Karpas-422 (cell line): ENCODE measurements around the gene ZNF443. TPM values are rescaled to one million over a fixed set of nuclear protein-coding genes. Genes with fewer than 3 reads are reported as not detected.
"Not testable (repeated sequence)": the region's sequence is repeated elsewhere in the genome, so short reads cannot be mapped to it uniquely, and the experiment has no call there.

Experiments used
- DNase-seq: peaks from one replicate; pipeline ENCODE4 v3.0.0-alpha.2; 2015
- H2AFZ ChIP-seq: fragments of 200-600 bp; sonication (generic); 2 replicates; pipeline ENCODE4 v1.6.1; 2014; ENCODE audit warnings: antibody characterized with exemption, low read length, mixed read lengths
- H3K27ac ChIP-seq: fragments of 200-600 bp; sonication (generic); 2 replicates; pipeline ENCODE4 v1.5.1; 2014; ENCODE audit warnings: mild to moderate bottlenecking, low read length, moderate library complexity
- H3K27me3 ChIP-seq: fragments of 200-600 bp; sonication (generic); 2 replicates; pipeline ENCODE4 v1.6.1; 2014; ENCODE audit warnings: low read length, mixed read lengths
- H3K36me3 ChIP-seq: fragments of 200-600 bp; sonication (generic); 2 replicates; pipeline ENCODE4 v1.6.1; 2014; ENCODE audit warnings: low read length, mixed read lengths; ENCODE audit not compliant: insufficient read depth
- H3K4me1 ChIP-seq: fragments of 200-600 bp; sonication (generic); 2 replicates; pipeline ENCODE4 v1.6.1; 2014; ENCODE audit warnings: mild to moderate bottlenecking, low read length, mixed read lengths
- H3K4me2 ChIP-seq: fragments of 200-600 bp; sonication (generic); 2 replicates; pipeline ENCODE4 v1.6.1; 2014; ENCODE audit warnings: low read length, low read depth, mild to moderate bottlenecking; ENCODE audit not compliant: poor library complexity, severe bottlenecking
- H3K4me3 ChIP-seq: fragments of 200-600 bp; sonication (generic); 2 replicates; pipeline ENCODE4 v1.5.1; 2014; ENCODE audit warnings: mild to moderate bottlenecking, antibody characterized with exemption, low read length, mixed read lengths
- H3K79me2 ChIP-seq: fragments of 200-600 bp; sonication (generic); 2 replicates; pipeline ENCODE4 v1.6.1; 2014; ENCODE audit warnings: mild to moderate bottlenecking, low read length, mixed read lengths
- H3K9ac ChIP-seq: fragments of 200-600 bp; sonication (generic); 2 replicates; pipeline ENCODE4 v1.6.0; 2014; ENCODE audit warnings: low read length
- H3K9me2 ChIP-seq: fragments of 200-600 bp; sonication (generic), shearing (Covaris generic); replicated peaks from 2 replicates; pipeline ENCODE4 v1.6.0; 2014; ENCODE audit warnings: mild to moderate bottlenecking, low read length, moderate library complexity; ENCODE audit not compliant: insufficient read depth
- H3K9me3 ChIP-seq: fragments of 300-700, 200-600 bp; sonication (generic); 2 replicates; pipeline ENCODE4 v1.6.1; 2014; ENCODE audit warnings: low read length, mixed read lengths
- H4K20me1 ChIP-seq: fragments of 200-600 bp; sonication (generic); 2 replicates; pipeline ENCODE4 v1.6.1; 2014; ENCODE audit warnings: mild to moderate bottlenecking, antibody characterized with exemption, low read length, low read depth; ENCODE audit not compliant: insufficient read depth
- total RNA-seq: library from RNA; depleted of rRNA; stranded (reverse); fragments of >200 nt; shearing (Covaris generic); gene quantifications from 2 replicates; pipeline ENCODE4 v1.2.3, GENCODE V29; 2014; ENCODE audit warnings: low replicate concordance; rRNA removed

The ZNF443 gene
- total RNA-seq, 1 experiment from 2014 or later, result 4.0 TPM

GRCh38 chr19:12400633-12401502 is 40.0 kb downstream of the ZNF443 start, which contains the start of gene ZNF799:
TSS of gene ZNF799 (minus strand) at chr19:12401271. CDS start at chr19:12401070, 201 bp downstream.
- Histone ChIP-seq H3K4me1 (peaks cover 5% of the 10 kb centered on the region), H3K36me3 (peaks cover 8% of the 10 kb centered on the region), H3K9me2 (no peaks in the 10 kb centered on the region), H2AFZ (peak within 1 kb of the TSS; percentile 90; the same call in 1 of the 2 replicates), H3K79me2 (peaks cover 37% of the 10 kb centered on the region), H3K9ac (peak within 1 kb of the TSS; percentile 78), H3K9me3 (no peaks in the 10 kb centered on the region), H3K4me3 (peak within 1 kb of the TSS; percentile 79), H3K27ac (no peak within 1 kb of the TSS), H4K20me1 (no peaks in the 10 kb centered on the region), H3K27me3 (no peaks in the 10 kb centered on the region), H3K4me2 (peak within 1 kb of the TSS; percentile 77)
- DNase-seq, result peak; percentile 97

GRCh38 chr19:12399901-12400632 is 40.8 kb downstream of the ZNF443 start:
- H3K4me2 ChIP-seq, result peak overlapping the region; percentile 77
- H3K36me3 ChIP-seq, H4K20me1 ChIP-seq, H3K9me2 ChIP-seq, H3K27me3 ChIP-seq, H3K4me1 ChIP-seq, H3K27ac ChIP-seq, H3K9me3 ChIP-seq: not testable (repeated sequence)
- peak overlapping the region; percentile 78 for H3K9ac ChIP-seq
- peak; percentile 58 for DNase-seq
- peak overlapping the region; percentile 79 for H3K4me3 ChIP-seq
- peak overlapping the region; percentile 90; the same call in 1 of the 2 replicates for H2AFZ ChIP-seq
- H3K79me2 ChIP-seq, result peaks cover 42% of the 10 kb centered on the region

DNA sequence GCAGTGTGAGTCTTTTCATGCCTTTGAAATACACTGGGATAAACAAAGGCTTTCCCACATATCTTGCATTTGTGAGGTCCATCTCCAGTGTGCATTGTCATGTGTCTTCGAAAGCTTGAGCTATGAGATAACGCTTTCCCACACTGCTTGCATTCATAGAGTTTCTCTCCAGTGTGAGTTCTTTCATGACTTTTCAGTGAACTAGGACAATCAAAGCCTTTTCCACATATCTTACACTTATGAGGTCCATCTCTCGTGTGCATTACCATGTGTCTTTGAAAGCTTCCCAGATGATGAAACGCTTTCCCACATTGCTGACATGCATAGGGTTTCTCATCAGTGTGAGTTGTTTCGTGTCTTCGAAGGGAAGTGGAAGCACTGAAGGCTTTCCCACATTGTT is 49.7 kb downstream of the ZNF443 start:
- not testable (repeated sequence) for H3K27ac ChIP-seq, H3K27me3 ChIP-seq, H3K9me2 ChIP-seq, H3K4me3 ChIP-seq, H3K4me2 ChIP-seq, H4K20me1 ChIP-seq, H3K4me1 ChIP-seq, H2AFZ ChIP-seq, DNase-seq, H3K79me2 ChIP-seq, H3K9ac ChIP-seq
- Histone ChIP-seq H3K36me3 (peaks cover 61% of the 10 kb centered on the region), H3K9me3 (peaks cover 16% of the 10 kb centered on the region)

GRCh38 chr19:12386365-12386764 is 54.5 kb downstream of the ZNF443 start:
- H3K79me2 ChIP-seq, H3K9ac ChIP-seq, H3K9me2 ChIP-seq, H3K27ac ChIP-seq, H3K4me3 ChIP-seq, H2AFZ ChIP-seq, DNase-seq, H3K4me1 ChIP-seq, H3K27me3 ChIP-seq, H4K20me1 ChIP-seq, H3K4me2 ChIP-seq: not testable (repeated sequence)
- H3K9me3 ChIP-seq, result peaks cover 18% of the 10 kb centered on the region
- H3K36me3 ChIP-seq, result peaks cover 48% of the 10 kb centered on the region

DNA sequence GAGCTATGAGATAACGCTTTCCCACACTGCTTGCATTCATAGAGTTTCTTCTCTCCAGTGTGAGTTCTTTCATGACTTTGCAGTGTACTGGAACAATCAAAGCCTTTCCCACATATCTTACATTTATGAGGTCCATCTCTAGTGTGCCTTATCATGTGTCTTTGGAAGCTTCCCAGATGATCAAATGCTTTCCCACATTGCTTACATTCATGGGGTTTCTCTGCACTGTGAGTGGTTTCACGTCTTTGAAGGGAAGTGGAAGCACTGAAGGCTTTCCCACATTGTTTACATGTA is 60.4 kb downstream of the ZNF443 start:
- Histone ChIP-seq H3K27me3 (no peaks in the 10 kb centered on the region), H3K9me2 (no peaks in the 10 kb centered on the region), H4K20me1 (no peaks in the 10 kb centered on the region), H3K9me3 (peaks cover 37% of the 10 kb centered on the region), H2AFZ (no peak overlapping the region), H3K4me1 (no peaks in the 10 kb centered on the region), H3K79me2 (no peaks in the 10 kb centered on the region), H3K4me2 (no peak overlapping the region), H3K9ac (no peak overlapping the region), H3K4me3 (no peak overlapping the region), H3K36me3 (peaks cover 42% of the 10 kb centered on the region), H3K27ac (no peak overlapping the region)
- DNase-seq, result no peak

DNA sequence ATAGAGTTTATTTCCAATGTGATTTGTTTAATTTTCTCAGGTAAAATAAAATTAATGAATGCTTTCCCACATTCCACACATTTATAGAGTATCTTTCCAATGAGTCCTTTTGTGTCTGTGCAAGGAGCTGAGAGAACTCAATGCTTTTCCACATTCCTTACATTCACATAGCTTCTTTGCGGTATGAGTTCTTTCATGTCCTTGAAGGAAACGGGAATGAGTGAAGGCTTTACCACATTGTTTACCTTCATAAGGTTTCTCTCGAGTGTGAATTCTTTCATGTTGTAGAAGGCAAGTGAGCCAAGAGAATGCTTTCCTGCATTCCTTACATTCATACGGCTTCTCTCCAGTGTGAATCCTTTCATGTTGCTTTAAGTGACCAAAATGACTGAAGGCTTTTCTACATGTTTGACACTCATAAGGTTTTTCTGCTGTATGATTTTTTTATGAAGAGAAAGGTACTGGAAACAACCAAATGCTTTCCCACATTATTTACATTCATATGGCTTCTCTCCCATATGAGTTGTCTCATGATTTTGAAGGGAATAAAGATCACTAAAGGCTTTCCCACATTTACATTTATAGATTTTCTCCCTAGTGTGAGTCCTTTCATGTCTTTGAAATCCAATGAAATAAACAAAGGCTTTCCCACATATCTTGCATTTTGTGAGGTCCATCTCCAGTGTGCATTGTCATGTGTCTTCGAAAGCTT is 60.9 kb downstream of the ZNF443 start:
- no peaks in the 10 kb centered on the region for H3K27me3 ChIP-seq
- peaks cover 37% of the 10 kb centered on the region for H3K9me3 ChIP-seq
- H3K9me2 ChIP-seq, result no peaks in the 10 kb centered on the region
- no peaks in the 10 kb centered on the region for H3K4me1 ChIP-seq
- no peaks in the 10 kb centered on the region for H4K20me1 ChIP-seq
- H3K9ac ChIP-seq, result no peak overlapping the region
- H3K27ac ChIP-seq, result no peak overlapping the region
- DNase-seq, result no peak
- H3K4me3 ChIP-seq, result no peak overlapping the region
- no peak overlapping the region for H3K4me2 ChIP-seq
- H2AFZ ChIP-seq, result no peak overlapping the region
- H3K79me2 ChIP-seq, result no peaks in the 10 kb centered on the region
- H3K36me3 ChIP-seq, result peaks cover 40% of the 10 kb centered on the region

Other genes starting within 250 kb of the ZNF443 start
- gene ZNF44, start 146.1 kb downstream of the ZNF443 start, total RNA-seq, result 12.6 and 14.1 TPM in 2 replicates
- gene ZNF563, start 107.4 kb downstream of the ZNF443 start, total RNA-seq, result 4.7 and 6.2 TPM in 2 replicates
- gene ZNF442, start 75.3 kb downstream of the ZNF443 start, total RNA-seq, result 2.1 and 6.3 TPM in 2 replicates
- 5.1 TPM in 2 replicates for gene ZNF799, start 39.8 kb downstream of the ZNF443 start, total RNA-seq
- 5.7 and 10.1 TPM in 2 replicates for gene ZNF709, start 43.8 kb upstream of the ZNF443 start, total RNA-seq
- 7.3 and 9.4 TPM in 2 replicates for gene ZNF564, start 110.5 kb upstream of the ZNF443 start, total RNA-seq
- 13.2 and 14.2 TPM in 2 replicates for gene ZNF490, start 169.8 kb upstream of the ZNF443 start, total RNA-seq
- gene ZNF791, start 169.9 kb upstream of the ZNF443 start, total RNA-seq, result 14.4 and 21.4 TPM in 2 replicates
- gene MAN2B1, start 225.7 kb upstream of the ZNF443 start, total RNA-seq, result 77.2 and 94.3 TPM in 2 replicates
- gene WDR83, start 225.8 kb upstream of the ZNF443 start, total RNA-seq, result 13.3 and 16.5 TPM in 2 replicates
- gene DHPS, start 240.9 kb upstream of the ZNF443 start, total RNA-seq, result 62.2 and 90.8 TPM in 2 replicates
- gene GNG14, start 247.0 kb upstream of the ZNF443 start, total RNA-seq, result not detected in 2 replicates